ENCODE results near the gene CCDC83.

The CCDC83 gene

GRCh38 chr11:85855341-85855656 lies at the start of gene CCDC83:
Gene CCDC83, plus strand, starts transcription at chr11:85855383. Its CDS starts 9,741 bp downstream, at chr11:85865124.
- DNase-seq (ENCODE audit: low spot score): no peak

GRCh38 chr11:85805387-85805786 lies 49.8 kb upstream of the CCDC83 start:
- DNase-seq (ENCODE audit: low spot score): no peak

- no peak for DNase-seq (ENCODE audit: low spot score)
Observed at GRCh38 chr11:85806016-85806415, 49.2 kb upstream of the CCDC83 start.

- no peak for DNase-seq (ENCODE audit: low spot score)
Observed at GRCh38 chr11:85806876-85807275, 48.3 kb upstream of the CCDC83 start.

GRCh38 chr11:85809191-85809590 lies 46.0 kb upstream of the CCDC83 start:
- peak; percentile 32 for DNase-seq (ENCODE audit: low spot score)

- DNase-seq (ENCODE audit: low spot score): peak; percentile 43
Observed at GRCh38 chr11:85809863-85810262, 45.3 kb upstream of the CCDC83 start.

GRCh38 chr11:85810521-85810870 lies 44.7 kb upstream of the CCDC83 start:
- no peak for DNase-seq (ENCODE audit: low spot score)

GRCh38 chr11:85810871-85811611 lies 44.1 kb upstream of the CCDC83 start, which contains the start of gene SYTL2:
Gene SYTL2, minus strand, starts transcription at chr11:85811141. Its CDS starts 53,416 bp downstream, at chr11:85757725.
- peak; percentile 73 for DNase-seq (ENCODE audit: low spot score)

GRCh38 chr11:85811624-85812023 lies 43.6 kb upstream of the CCDC83 start:
- no peak for DNase-seq (ENCODE audit: low spot score)

- no peak for DNase-seq (ENCODE audit: low spot score)
Observed at GRCh38 chr11:85813721-85814120, 41.5 kb upstream of the CCDC83 start.

- no peak for DNase-seq (ENCODE audit: low spot score)
Observed at GRCh38 chr11:85815186-85815931, 39.8 kb upstream of the CCDC83 start.

GRCh38 chr11:85819441-85819840 lies 35.7 kb upstream of the CCDC83 start:
- no peak for DNase-seq (ENCODE audit: low spot score)

GRCh38 chr11:85821636-85822035 lies 33.5 kb upstream of the CCDC83 start:
- DNase-seq (ENCODE audit: low spot score): no peak

- no peak for DNase-seq (ENCODE audit: low spot score)
Observed at GRCh38 chr11:85822814-85823213, 32.4 kb upstream of the CCDC83 start.

- peak; percentile 88 for DNase-seq (ENCODE audit: low spot score)
Observed at GRCh38 chr11:85823816-85824215, 31.4 kb upstream of the CCDC83 start.

GRCh38 chr11:85825616-85826015 lies 29.6 kb upstream of the CCDC83 start:
- no peak for DNase-seq (ENCODE audit: low spot score)

- no peak for DNase-seq (ENCODE audit: low spot score)
Observed at GRCh38 chr11:85826116-85826855, 28.9 kb upstream of the CCDC83 start.

- DNase-seq (ENCODE audit: low spot score): peak; percentile 75
Observed at GRCh38 chr11:85827748-85828639, 27.2 kb upstream of the CCDC83 start.

GRCh38 chr11:85828640-85828978 lies 26.6 kb upstream of the CCDC83 start:
- no peak for DNase-seq (ENCODE audit: low spot score)

- DNase-seq (ENCODE audit: low spot score): no peak
Observed at GRCh38 chr11:85829172-85829571, 26.0 kb upstream of the CCDC83 start.

- DNase-seq (ENCODE audit: low spot score): no peak
Observed at GRCh38 chr11:85831050-85831449, 24.1 kb upstream of the CCDC83 start.

- no peak for DNase-seq (ENCODE audit: low spot score)
Observed at GRCh38 chr11:85835263-85835662, 19.9 kb upstream of the CCDC83 start.
